H1 (cell line): ENCODE measurements around the gene RNF133. TPM values are rescaled to one million over a fixed set of nuclear protein-coding genes. Genes with fewer than 3 reads are reported as not detected.

Source experiments
- CTCF ChIA-PET: fragments of 300-600 bp; sonication (Branson Sonifier 250); formaldehyde crosslinking; loops from one replicate; lab custom pipeline; 2021; ENCODE audit not compliant: partially characterized antibody; lab: Charles Lee
- POLR2A ChIA-PET: fragments of 300-600 bp; sonication (Branson Sonifier 250); formaldehyde crosslinking; loops from one replicate; lab custom pipeline; 2021; ENCODE audit warnings: inconsistent platforms; ENCODE audit not compliant: partially characterized antibody; lab: Charles Lee
- DNase-seq, 2 experiments: peaks; one replicate each; pipeline versions ENCODE4 v3.0.0 to v3.0.0-alpha.2; 2010 to 2022; ENCODE audit warnings: low spot score in 2 of 2, low read depth in 1 of 2, mixed read lengths in 1 of 2
- FAIRE-seq: peaks from 2 replicates; lab custom pipeline; 2011; peaks lifted over from hg19 to GRCh38; lab: Jason Lieb, UNC
- H2AFZ ChIP-seq: 2 replicates; pipeline ENCODE4 v1.8.1; 2012; ENCODE audit warnings: low read length, inconsistent platforms
- H2AK5ac ChIP-seq: 2 replicates; pipeline ENCODE4 v1.6.1; 2013; ENCODE audit warnings: low read depth, low read length
- H2BK120ac ChIP-seq: replicated peaks from 2 replicates; pipeline ENCODE3; 2013; ENCODE audit warnings: low read depth, low read length, inconsistent platforms
- H2BK12ac ChIP-seq: 2 replicates; pipeline ENCODE4 v1.6.1; 2013; ENCODE audit warnings: low read depth, low read length
- H2BK15ac ChIP-seq: 2 replicates; pipeline ENCODE4 v1.6.1; 2013; ENCODE audit warnings: low read length
- H2BK20ac ChIP-seq: 2 replicates; pipeline ENCODE4 v1.6.1; 2013; ENCODE audit warnings: low read length
- H2BK5ac ChIP-seq: 2 replicates; pipeline ENCODE4 v1.6.1; 2013; ENCODE audit warnings: low read depth, low read length
- H3K14ac ChIP-seq: 2 replicates; pipeline ENCODE4 v1.6.1; 2013; ENCODE audit warnings: inconsistent platforms; ENCODE audit not compliant: insufficient read length
- H3K18ac ChIP-seq: 2 replicates; pipeline ENCODE4 v1.6.1; 2013; ENCODE audit warnings: low read length; ENCODE audit errors: extremely low read depth
- H3K23ac ChIP-seq: 2 replicates; pipeline ENCODE4 v1.6.1; 2013; ENCODE audit warnings: inconsistent platforms; ENCODE audit not compliant: insufficient read length
- H3K23me2 ChIP-seq: 2 replicates; pipeline ENCODE4 v1.6.1; 2013; ENCODE audit warnings: low read depth, low read length
- H3K27ac ChIP-seq: 2 replicates; pipeline ENCODE4 v1.6.1; 2011; ENCODE audit warnings: low read depth, low read length, inconsistent platforms
- H3K27me3 ChIP-seq, 4 experiments: replicated peaks in 1 of 4; 1 replicate in 1 of 4; 2 replicates in 3 of 4; pipeline versions ENCODE4 v1.6.1 to v1.8.1; 2011 to 2013; ENCODE audit warnings: low read length in 3 of 4, mild to moderate bottlenecking in 3 of 4, inconsistent platforms in 2 of 4, mixed read lengths in 2 of 4, moderate library complexity in 1 of 4; ENCODE audit not compliant: control insufficient read depth in 3 of 4, insufficient read depth in 3 of 4; ENCODE audit errors: extremely low read depth in 1 of 4
- H3K36me3 ChIP-seq, 4 experiments: 2 replicates each; pipeline versions ENCODE4 v1.6.1 to v1.8.1; 2011 to 2013; ENCODE audit warnings: mild to moderate bottlenecking in 4 of 4, low read length in 3 of 4, moderate library complexity in 2 of 4, control low read depth in 1 of 4, inconsistent platforms in 1 of 4; ENCODE audit not compliant: insufficient read depth in 4 of 4, control insufficient read depth in 2 of 4
- H3K4ac ChIP-seq: replicated peaks from 2 replicates; pipeline ENCODE3; 2013; ENCODE audit warnings: low read length, low read depth, mixed read lengths, inconsistent platforms; ENCODE audit not compliant: insufficient read length
- H3K4me1 ChIP-seq, 4 experiments: replicated peaks in 1 of 4; 1 replicate in 1 of 4; 2 replicates in 3 of 4; pipeline versions ENCODE4 v1.6.1 to v1.8.1; 2011 to 2013; ENCODE audit warnings: low read length in 3 of 4, inconsistent platforms in 2 of 4, mixed read lengths in 1 of 4; ENCODE audit not compliant: insufficient read depth in 4 of 4, control insufficient read depth in 3 of 4
- H3K4me2 ChIP-seq, 2 experiments: 2 replicates each; pipeline versions ENCODE4 v1.6.1 to v1.8.1; 2011 to 2013; ENCODE audit warnings: low read depth in 2 of 2, low read length in 2 of 2, control low read depth in 1 of 2, inconsistent platforms in 1 of 2, mild to moderate bottlenecking in 1 of 2; ENCODE audit not compliant: insufficient read depth in 1 of 2
- H3K4me3 ChIP-seq, 4 experiments: fragments of 200-600, 300-600 bp in 1 of 4; sonication (generic), shearing (Covaris generic), sonication (Bioruptor Twin) in 1 of 4; 2 replicates each; pipeline versions ENCODE4 v1.5.1 to v1.8.1; 2011 to 2016; ENCODE audit warnings: low read length in 4 of 4, low read depth in 3 of 4, control low read depth in 2 of 4, inconsistent platforms in 2 of 4, mild to moderate bottlenecking in 2 of 4, mixed read lengths in 1 of 4, moderate library complexity in 1 of 4; ENCODE audit not compliant: insufficient read depth in 2 of 4; ENCODE audit errors: extremely low read depth in 1 of 4
- H3K56ac ChIP-seq: replicated peaks from 2 replicates; pipeline ENCODE3; 2013; ENCODE audit warnings: low read depth, mild to moderate bottlenecking, mixed read lengths, low read length, inconsistent platforms; ENCODE audit not compliant: insufficient read length
- H3K79me1 ChIP-seq: 2 replicates; pipeline ENCODE4 v1.6.1; 2013; ENCODE audit warnings: low read depth, low read length, control low read depth
- H3K79me2 ChIP-seq, 2 experiments: 2 replicates each; pipeline versions ENCODE4 v1.6.1 to v1.8.1; 2012 to 2013; ENCODE audit warnings: low read length in 2 of 2, mild to moderate bottlenecking in 2 of 2, inconsistent platforms in 1 of 2; ENCODE audit not compliant: insufficient read depth in 2 of 2, control insufficient read depth in 1 of 2
- H3K9ac ChIP-seq, 4 experiments: replicated peaks in 1 of 4; 1 replicate in 1 of 4; 2 replicates in 3 of 4; pipeline versions ENCODE4 v1.6.1 to v1.8.1; 2011 to 2013; ENCODE audit warnings: low read depth in 3 of 4, low read length in 3 of 4, control low read depth in 2 of 4, mild to moderate bottlenecking in 2 of 4, moderate library complexity in 2 of 4, inconsistent platforms in 1 of 4; ENCODE audit errors: extremely low read depth in 1 of 4
- H3K9me3 ChIP-seq, 2 experiments: 2 replicates each; pipeline versions ENCODE4 v1.6.1 to v1.8.1; 2012 to 2013; ENCODE audit warnings: mild to moderate bottlenecking in 2 of 2, moderate library complexity in 2 of 2, control low read depth in 1 of 2, inconsistent platforms in 1 of 2, low read depth in 1 of 2, low read length in 1 of 2, mixed read lengths in 1 of 2; ENCODE audit not compliant: insufficient read depth in 2 of 2
- H4K20me1 ChIP-seq, 2 experiments: replicated peaks in 1 of 2; 2 replicates each; pipeline versions ENCODE3 to v1.8.1; 2011 to 2013; ENCODE audit warnings: inconsistent platforms in 2 of 2, low read length in 2 of 2, mild to moderate bottlenecking in 1 of 2; ENCODE audit not compliant: insufficient read depth in 2 of 2, control insufficient read depth in 1 of 2
- H4K5ac ChIP-seq: 2 replicates; pipeline ENCODE4 v1.6.1; 2013; ENCODE audit warnings: low read length, low read depth, mixed read lengths, inconsistent platforms; ENCODE audit not compliant: insufficient read length
- H4K8ac ChIP-seq: 2 replicates; pipeline ENCODE4 v1.8.0; 2013; ENCODE audit warnings: mild to moderate bottlenecking, moderate library complexity, low read length, inconsistent platforms; ENCODE audit not compliant: insufficient read depth; ENCODE audit errors: extremely low read depth
- H4K91ac ChIP-seq: replicated peaks from 2 replicates; pipeline ENCODE3; 2013; ENCODE audit warnings: low read length, mixed read lengths, inconsistent platforms; ENCODE audit not compliant: insufficient read length
- BCL11A ChIP-seq, 2 experiments: IDR thresholded peaks; one replicate each; pipeline ENCODE4 v1.6.1; 2011; ENCODE audit warnings: low read depth in 2 of 2, low read length in 2 of 2, mild to moderate bottlenecking in 2 of 2
- CBX8 ChIP-seq: fragments of 300-800, 300-1000 bp; sonication (generic); IDR thresholded peaks from 2 replicates; pipeline ENCODE4 v1.7.1; 2016; ENCODE audit warnings: low read depth, low read length, borderline replicate concordance
- CREB1 ChIP-seq: IDR thresholded peaks from 2 replicates; pipeline ENCODE4 v1.6.1; 2012; ENCODE audit warnings: inconsistent platforms
- EZH2 ChIP-seq: fragments of 200-600 bp; sonication (generic); IDR thresholded peaks from 2 replicates; pipeline ENCODE4 v1.7.1; 2012; ENCODE audit warnings: low read depth, mild to moderate bottlenecking, moderate library complexity, low read length, inconsistent platforms; ENCODE audit not compliant: severe bottlenecking
- HDAC2 ChIP-seq, 2 experiments: fragments of 300-600 bp in 1 of 2; sonication (generic) in 1 of 2; IDR thresholded peaks; 2 replicates each; pipeline ENCODE4 v1.6.1; 2011 to 2012; ENCODE audit warnings: low read depth in 2 of 2, low read length in 2 of 2, mild to moderate bottlenecking in 2 of 2, moderate library complexity in 2 of 2, borderline replicate concordance in 1 of 2, inconsistent platforms in 1 of 2
- KDM5A ChIP-seq: fragments of 200-600 bp; IDR thresholded peaks from 2 replicates; pipeline ENCODE4 v1.7.1; 2012; ENCODE audit warnings: mild to moderate bottlenecking, low read length, inconsistent platforms, mixed read lengths
- MAX ChIP-seq: IDR thresholded peaks from 2 replicates; pipeline ENCODE4 v1.6.1; 2012; ENCODE audit warnings: inconsistent platforms
- RAD21 ChIP-seq, 2 experiments: IDR thresholded peaks in 1 of 2; conservative IDR thresholded peaks in 1 of 2; 2 replicates each; pipeline ENCODE4 v1.6.1; 2011; ENCODE audit warnings: low read depth in 2 of 2, low read length in 2 of 2, improper control_type of control experiment in 1 of 2, inconsistent platforms in 1 of 2, mild to moderate bottlenecking in 1 of 2, moderate library complexity in 1 of 2
- SAP30 ChIP-seq: fragments of 300-600 bp; sonication (generic); IDR thresholded peaks from 2 replicates; pipeline ENCODE4 v1.7.1; 2012; ENCODE audit warnings: low read length, moderate library complexity, mild to moderate bottlenecking, inconsistent platforms; ENCODE audit not compliant: insufficient read depth, insufficient replicate concordance
- SP1 ChIP-seq: IDR thresholded peaks from 2 replicates; pipeline ENCODE4 v1.6.1; 2011; ENCODE audit warnings: low read depth, low read length
- TAF1 ChIP-seq: IDR thresholded peaks from 2 replicates; pipeline ENCODE4 v1.6.1; 2011; ENCODE audit warnings: mild to moderate bottlenecking, low read depth, low read length
- WGBS, 2 experiments: shearing (Covaris generic) in 1 of 2; methylation state at CpG; one replicate each; pipeline versions ENCODE4 v1.1.6 to v1.1.7; 2013 to 2015; ENCODE audit warnings: low lambda C conversion rate in 2 of 2, mixed read lengths in 2 of 2, inconsistent platforms in 1 of 2, low coverage in 1 of 2, missing lambda C conversion rate in 1 of 2; ENCODE audit not compliant: insufficient replicate concordance in 2 of 2, insufficient coverage in 1 of 2, insufficient read length in 1 of 2; ENCODE audit errors: extremely low coverage in 1 of 2, missing lambda C conversion rate in 1 of 2; 5-methylcytosine and 5-hydroxymethylcytosine counted together
- polyA plus RNA-seq, 7 experiments: library from polyadenylated mRNA; depleted of rRNA in 3 of 7; stranded (reverse) in 5 of 7; unstranded in 2 of 7; fragments of >200 nt in 5 of 7; fragments of 200-250 nt in 2 of 7; gene quantifications; 1 replicate in 5 of 7; 2 replicates in 1 of 7; 4 replicates in 1 of 7; pipeline versions ENCODE4 v1.2.1 to v1.2.3, GENCODE V29; 2011 to 2013; ENCODE audit warnings: missing spikeins in 2 of 7, mixed read lengths in 2 of 7
- total RNA-seq: library from RNA; stranded (reverse); fragmentation: NEBNext Ultra II Directional; extraction: Animal tissue kit (Norgen Biotek cat#: 25700); gene quantifications from 2 replicates; pipeline ENCODE4 v1.2.1, GENCODE V29; 2021

Gene RNF133
- total and polyA plus RNA-seq, 2 of the 8 experiments (the other 6 are each of a cell fraction or from before 2014, with no cell fraction given), result 0.09 to 0.39 TPM

GRCh38 chr7:122686360-122686878, 12.5 kb downstream of the RNF133 start:
- H3K14ac ChIP-seq, result no peak overlapping the region
- no peaks in the 10 kb centered on the region for H3K36me3 ChIP-seq
- no peaks in the 10 kb centered on the region for H3K9me3 ChIP-seq
- peak overlapping the region; percentile 21; the same call in 1 of the 2 replicates for H2BK12ac ChIP-seq
- no peaks in the 10 kb centered on the region for H4K20me1 ChIP-seq
- H2AFZ ChIP-seq, result no peak overlapping the region; the same call in 1 of the 2 replicates
- H2BK5ac ChIP-seq, result no peak overlapping the region; the same call in 1 of the 2 replicates
- H2BK120ac ChIP-seq, result no peak overlapping the region
- H3K4me1 ChIP-seq, result peaks cover 4 to 16% (median 13%) of the 10 kb centered on the region in 4 experiments
- peak overlapping the region; percentile 34 to 70; a peak in 3 of 4 replicates for H3K4me2 ChIP-seq
- no peak overlapping the region for H3K56ac ChIP-seq
- peak overlapping the region; percentile 87; the same call in 1 of the 2 replicates for H4K8ac ChIP-seq
- no peak overlapping the region; the same call in 1 of the 2 replicates for H3K18ac ChIP-seq
- DNase-seq, result no peak
- no peak overlapping the region for H3K23ac ChIP-seq
- H3K23me2 ChIP-seq, result no peaks in the 10 kb centered on the region
- FAIRE-seq, result no peak
- H3K4ac ChIP-seq, result no peak overlapping the region
- ChIA-PET POLR2A (interaction anchor here (2.2 kb wide), 1 partner anchor 9 kb away, joined by 9 read pairs; no protein-coding TSS in a partner anchor), CTCF (interaction anchor here (1.1 to 5.0 kb wide), 8 partner anchors 9 to 468 kb away, joined by 3 to 35 read pairs (median 4); partner anchors contain the start of genes RNF133 and RNF148)
- no peaks in the 10 kb centered on the region for H3K27me3 ChIP-seq
- no peak overlapping the region; a peak in 2 of 7 replicates for H3K9ac ChIP-seq
- WGBS, 2 experiments, result 39% methylated on average over 10 of the region's 10 CpGs; no CpG with 5 or more reads in 1 of the 2 experiments
- 0 out of 2 replicates have a peak overlapping the region, but pooled peaks have one; percentile 3 for H2BK20ac ChIP-seq
- H3K27ac ChIP-seq, result no peak overlapping the region
- H2AK5ac ChIP-seq, result no peak overlapping the region; the same call in 1 of the 2 replicates
- no peaks in the 10 kb centered on the region for H3K79me1 ChIP-seq
- H4K91ac ChIP-seq, result no peak overlapping the region
- no peak overlapping the region for H3K4me3 ChIP-seq
- H4K5ac ChIP-seq, result no peak overlapping the region
- H2BK15ac ChIP-seq, result no peak overlapping the region
- no peaks in the 10 kb centered on the region for H3K79me2 ChIP-seq
- no peak for TF ChIP-seq HDAC2 (IDR thresholded peaks at IDR 0.05; ENCODE audit: borderline replicate concordance in 1 of 2, low read depth in 2 of 2, low read length in 2 of 2)
- TF ChIP-seq MAX, result 0 out of 2 replicates have a peak, but pooled peaks have one; percentile 23
- TF ChIP-seq EZH2, result no peak
- TF ChIP-seq RAD21 (IDR thresholded peaks at IDR 0.05 in 1 of 2, conservative IDR thresholded peaks at IDR 0.05 in 1 of 2; ENCODE audit: low read depth in 2 of 2, low read length in 2 of 2), result no peak
- no peak for TF ChIP-seq KDM5A
- TF ChIP-seq CREB1, result no peak
- TF ChIP-seq TAF1, result no peak
- TF ChIP-seq SAP30, result no peak
- TF ChIP-seq BCL11A (IDR thresholded peaks at IDR 0.05; ENCODE audit: low read depth in 2 of 2, low read length in 2 of 2), result no peak
- no peak for TF ChIP-seq SP1
- no peak for TF ChIP-seq CBX8
